Measurements from ENCODE around the gene AFDN.

AFDN gene

DNA sequence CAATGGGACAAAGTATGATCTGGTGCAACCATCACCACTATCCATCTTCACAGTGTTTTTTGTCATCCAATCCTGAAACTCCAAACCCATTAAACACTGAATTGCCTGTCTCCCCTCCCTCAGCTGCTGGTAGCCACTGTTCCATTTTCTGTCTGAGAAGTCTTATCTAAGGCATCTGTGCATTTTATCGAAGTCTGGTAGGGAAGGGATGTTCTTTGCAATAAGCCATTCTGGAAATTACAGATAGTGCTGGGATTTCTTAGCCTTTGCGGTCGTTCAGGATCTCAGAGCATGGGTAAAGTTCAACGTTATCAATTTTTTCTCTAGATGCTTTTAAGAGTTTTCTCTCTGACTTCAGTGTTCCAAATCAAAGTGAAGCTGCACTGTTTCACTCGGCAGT, 194.9 kb downstream of the AFDN start:
- TF ChIP-seq, protein P1, sequence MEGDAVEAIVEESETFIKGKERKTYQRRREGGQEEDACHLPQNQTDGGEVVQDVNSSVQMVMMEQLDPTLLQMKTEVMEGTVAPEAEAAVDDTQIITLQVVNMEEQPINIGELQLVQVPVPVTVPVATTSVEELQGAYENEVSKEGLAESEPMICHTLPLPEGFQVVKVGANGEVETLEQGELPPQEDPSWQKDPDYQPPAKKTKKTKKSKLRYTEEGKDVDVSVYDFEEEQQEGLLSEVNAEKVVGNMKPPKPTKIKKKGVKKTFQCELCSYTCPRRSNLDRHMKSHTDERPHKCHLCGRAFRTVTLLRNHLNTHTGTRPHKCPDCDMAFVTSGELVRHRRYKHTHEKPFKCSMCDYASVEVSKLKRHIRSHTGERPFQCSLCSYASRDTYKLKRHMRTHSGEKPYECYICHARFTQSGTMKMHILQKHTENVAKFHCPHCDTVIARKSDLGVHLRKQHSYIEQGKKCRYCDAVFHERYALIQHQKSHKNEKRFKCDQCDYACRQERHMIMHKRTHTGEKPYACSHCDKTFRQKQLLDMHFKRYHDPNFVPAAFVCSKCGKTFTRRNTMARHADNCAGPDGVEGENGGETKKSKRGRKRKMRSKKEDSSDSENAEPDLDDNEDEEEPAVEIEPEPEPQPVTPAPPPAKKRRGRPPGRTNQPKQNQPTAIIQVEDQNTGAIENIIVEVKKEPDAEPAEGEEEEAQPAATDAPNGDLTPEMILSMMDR (IDR thresholded peaks at IDR 0.05; ENCODE audit: low read depth, low read length): no peak

More for the DNA sequence above, 194.9 kb downstream of the AFDN start:
- H3K4me3 ChIP-seq (ENCODE audit: low read depth, low read length): no peak overlapping the region
